ELF-1 (cell line): ENCODE data around the gene SFXN3.

ENCODE experiments used
- DNase-seq: peaks from one replicate; pipeline ENCODE4 v3.0.0-alpha.2; 2016; ENCODE audit warnings: low read depth, low spot score

The SFXN3 gene

GRCh38 chr10:101031128-101031795, at the start of gene SFXN3, which contains the start of gene PDZD7:
SFXN3 (plus strand) TSS chr10:101031234; CDS start chr10:101034695, 3,461 bp downstream.
PDZD7 (minus strand) TSS chr10:101031129; CDS start chr10:101030219, 910 bp downstream.
- DNase-seq, result peak; percentile 94

- DNase-seq, result no peak
Observed at GRCh38 chr10:100982916-100983830, 47.9 kb upstream of the SFXN3 start.

GRCh38 chr10:100983868-100984671, 47.0 kb upstream of the SFXN3 start:
- DNase-seq, result no peak

- no peak for DNase-seq
Observed at GRCh38 chr10:100984672-100985177, 46.3 kb upstream of the SFXN3 start.

- no peak for DNase-seq
Observed at GRCh38 chr10:100985336-100985735, 45.7 kb upstream of the SFXN3 start.

- DNase-seq, result no peak
Observed at GRCh38 chr10:100986623-100986951, 44.4 kb upstream of the SFXN3 start.

GRCh38 chr10:100986952-100987684, 43.9 kb upstream of the SFXN3 start, which contains the start of the genes MRPL43 and TWNK:
MRPL43 (minus strand) TSS chr10:100987497; CDS start chr10:100987443, 54 bp downstream.
TWNK (plus strand) TSS chr10:100987543; CDS start chr10:100988211, 668 bp downstream.
- peak; percentile 90 for DNase-seq

- DNase-seq, result no peak
Observed at GRCh38 chr10:100987685-100988049, 43.4 kb upstream of the SFXN3 start.

- DNase-seq, result no peak
Observed at GRCh38 chr10:100988166-100988565, 42.9 kb upstream of the SFXN3 start.

- DNase-seq, result no peak
Observed at GRCh38 chr10:100989088-100989487, 41.9 kb upstream of the SFXN3 start.

- peak; percentile 28 for DNase-seq
Observed at GRCh38 chr10:100993986-100994708, 36.9 kb upstream of the SFXN3 start.

- no peak for DNase-seq
Observed at GRCh38 chr10:100995181-100995580, 35.9 kb upstream of the SFXN3 start.

GRCh38 chr10:100996678-100997359, 34.2 kb upstream of the SFXN3 start:
- peak; percentile 79 for DNase-seq

- peak; percentile 92 for DNase-seq
Observed at GRCh38 chr10:100997360-100998182, 33.5 kb upstream of the SFXN3 start.

GRCh38 chr10:100998183-100998990, 32.6 kb upstream of the SFXN3 start:
- DNase-seq, result peak; percentile 65

GRCh38 chr10:100998991-100999741, 31.9 kb upstream of the SFXN3 start:
- peak; percentile 84 for DNase-seq

- no peak for DNase-seq
Observed at GRCh38 chr10:100999742-101000126, 31.3 kb upstream of the SFXN3 start, which contains the start of gene LZTS2. LZTS2 (plus strand) TSS chr10:100999808; CDS start chr10:101002539, 2,731 bp downstream.
